Effector memory CD4-positive, alpha-beta T cell (primary cell): Measurements from ENCODE around the gene LTBP1.

Experiments used
- DNase-seq, 3 donors: peaks; one replicate each; pipeline ENCODE4 v3.0.0-alpha.2; 2020
- H3K27ac ChIP-seq: 2 replicates; pipeline ENCODE4 v1.7.0; 2013; ENCODE audit warnings: mild to moderate bottlenecking, low read length, moderate library complexity; ENCODE audit not compliant: insufficient read depth, poor library complexity, severe bottlenecking
- H3K27me3 ChIP-seq: replicated peaks from 2 replicates; pipeline ENCODE4 v1.7.0; 2013; ENCODE audit warnings: mild to moderate bottlenecking, low read length; ENCODE audit not compliant: insufficient read depth, control insufficient read depth, poor library complexity, severe bottlenecking
- H3K36me3 ChIP-seq: 2 replicates; pipeline ENCODE4 v1.7.0; 2013; ENCODE audit warnings: mild to moderate bottlenecking, low read length, moderate library complexity; ENCODE audit not compliant: control insufficient read depth, insufficient read depth
- H3K4me1 ChIP-seq: 2 replicates; pipeline ENCODE4 v1.7.0; 2013; ENCODE audit warnings: low read length, mild to moderate bottlenecking; ENCODE audit not compliant: control insufficient read depth, insufficient read depth, poor library complexity, severe bottlenecking
- H3K4me3 ChIP-seq: 2 replicates; pipeline ENCODE4 v1.7.0; 2013; ENCODE audit warnings: low read length, low read depth, mild to moderate bottlenecking; ENCODE audit not compliant: insufficient read depth, poor library complexity, severe bottlenecking
- H3K9me3 ChIP-seq: 2 replicates; pipeline ENCODE4 v1.7.0; 2013; ENCODE audit warnings: mild to moderate bottlenecking, low read length, moderate library complexity; ENCODE audit not compliant: control insufficient read depth

LTBP1 gene

DNA sequence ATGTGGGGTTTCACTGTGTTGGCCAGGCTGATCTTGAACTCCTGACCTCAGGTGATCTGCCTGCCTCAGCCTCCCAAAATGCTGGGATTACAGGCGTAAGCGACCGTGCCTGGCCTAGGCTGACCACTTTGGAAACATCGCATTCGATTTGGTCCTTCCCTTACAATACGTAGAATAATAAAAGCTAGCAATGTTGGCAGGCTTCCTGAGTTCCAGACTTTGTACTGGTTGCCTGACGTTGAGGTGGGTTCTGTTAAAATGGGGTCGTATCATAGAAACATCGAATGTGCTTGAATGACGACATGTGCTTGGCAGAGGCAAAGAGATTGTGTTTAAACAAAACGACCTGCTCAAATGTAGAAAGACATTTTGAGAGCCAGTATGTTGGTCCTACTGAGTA lies 56.1 kb downstream of the LTBP1 start:
- no peaks in the 10 kb centered on the region for H3K9me3 ChIP-seq
- no peaks in the 10 kb centered on the region for H3K27me3 ChIP-seq
- no peaks in the 10 kb centered on the region for H3K36me3 ChIP-seq
- H3K4me3 ChIP-seq, result no peak overlapping the region
- H3K4me1 ChIP-seq, result no peaks in the 10 kb centered on the region
- no peak for DNase-seq
- H3K27ac ChIP-seq, result no peak overlapping the region

DNA sequence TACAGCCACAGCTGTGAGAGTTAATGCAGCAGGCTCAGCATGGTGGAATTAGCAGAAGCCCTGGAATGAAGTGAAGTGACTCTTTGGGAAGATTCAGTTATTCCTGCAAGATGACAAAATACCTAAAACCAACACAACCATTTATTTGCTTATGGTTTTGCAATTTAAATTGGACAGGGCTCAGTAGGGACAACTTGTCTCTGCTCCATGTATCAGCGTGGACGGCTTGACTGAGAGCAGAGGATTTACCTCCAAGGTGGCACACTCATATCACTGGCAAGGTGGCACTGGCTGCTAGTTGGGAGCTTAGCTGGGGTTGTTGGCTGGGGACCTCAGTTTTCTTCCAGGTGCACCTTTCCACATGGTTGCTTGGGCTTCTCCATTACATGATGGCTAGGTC lies 58.3 kb downstream of the LTBP1 start:
- Histone ChIP-seq H3K4me1 (no peaks in the 10 kb centered on the region), H3K27ac (no peak overlapping the region)

DNA sequence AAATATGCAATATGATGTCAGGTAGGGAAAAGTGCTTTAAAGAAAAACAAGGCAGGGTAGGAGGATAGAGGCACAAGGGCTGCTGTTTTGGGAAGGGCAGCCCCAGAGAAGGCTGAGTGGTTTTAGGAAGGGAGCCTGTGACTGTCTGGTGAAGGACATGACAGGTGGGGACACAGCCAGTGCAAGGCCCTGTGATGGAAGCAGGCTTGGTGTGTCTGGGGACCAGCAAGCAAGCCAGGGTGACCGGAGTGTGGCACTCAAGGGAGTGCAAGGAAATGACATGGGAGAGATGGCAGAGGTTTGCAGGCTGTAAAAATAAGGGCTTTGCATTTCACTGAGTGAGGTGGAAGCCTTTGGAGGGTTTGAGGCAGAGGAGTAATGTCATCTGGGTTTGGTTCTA lies 62.0 kb downstream of the LTBP1 start:
- Histone ChIP-seq H3K4me1 (no peaks in the 10 kb centered on the region), H3K27ac (no peak overlapping the region), H3K36me3 (no peaks in the 10 kb centered on the region), H3K9me3 (no peaks in the 10 kb centered on the region), H3K27me3 (no peaks in the 10 kb centered on the region), H3K4me3 (no peak overlapping the region)
- DNase-seq, result no peak

More for the DNA sequence above, 58.3 kb downstream of the LTBP1 start:
- Histone ChIP-seq H3K4me3 (no peak overlapping the region), H3K27me3 (no peaks in the 10 kb centered on the region), H3K36me3 (no peaks in the 10 kb centered on the region), H3K9me3 (no peaks in the 10 kb centered on the region)
- no peak for DNase-seq

DNA sequence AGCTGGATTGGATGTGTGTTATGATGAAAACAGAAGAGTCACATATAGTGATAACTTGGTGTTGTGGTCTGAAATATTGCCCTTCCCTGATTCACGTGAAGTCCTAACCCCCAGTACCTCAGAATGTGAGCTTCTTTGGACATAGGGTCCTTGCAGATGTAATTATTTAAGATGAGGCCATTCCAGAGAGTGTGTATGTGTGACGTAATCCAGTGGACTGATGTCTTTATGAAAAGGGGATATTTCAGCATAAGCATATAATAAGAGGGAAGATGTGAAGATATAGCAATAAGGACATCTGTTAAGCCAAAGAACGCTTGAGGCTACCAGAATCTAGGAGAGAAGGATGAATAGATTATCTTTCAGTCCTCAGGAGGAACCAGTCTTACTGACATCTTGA lies 62.5 kb downstream of the LTBP1 start:
- no peak overlapping the region for H3K4me3 ChIP-seq
- H3K27ac ChIP-seq, result no peak overlapping the region
- H3K36me3 ChIP-seq, result no peaks in the 10 kb centered on the region
- H3K4me1 ChIP-seq, result no peaks in the 10 kb centered on the region
- no peaks in the 10 kb centered on the region for H3K9me3 ChIP-seq
- H3K27me3 ChIP-seq, result no peaks in the 10 kb centered on the region
- no peak for DNase-seq

DNA sequence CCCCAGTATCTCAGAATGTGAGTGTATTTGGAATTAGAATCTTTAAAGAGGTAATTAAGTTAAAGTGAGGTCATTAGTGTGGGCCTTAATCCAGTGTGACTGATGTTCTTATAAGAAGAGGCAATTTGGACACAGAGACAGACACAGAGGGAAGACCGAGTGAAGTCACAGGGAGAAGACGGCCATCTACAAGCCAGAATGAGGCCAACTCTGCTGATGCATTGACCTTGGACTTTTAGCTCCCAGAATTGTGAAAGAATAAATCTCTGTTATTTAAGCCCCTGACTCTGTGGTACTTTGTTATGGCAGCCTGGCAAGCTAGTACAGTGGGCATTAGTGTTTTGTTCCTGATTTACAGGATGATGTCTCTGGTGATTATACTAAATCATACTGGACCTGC lies 64.6 kb downstream of the LTBP1 start:
- no peaks in the 10 kb centered on the region for H3K36me3 ChIP-seq
- no peaks in the 10 kb centered on the region for H3K9me3 ChIP-seq

DNA sequence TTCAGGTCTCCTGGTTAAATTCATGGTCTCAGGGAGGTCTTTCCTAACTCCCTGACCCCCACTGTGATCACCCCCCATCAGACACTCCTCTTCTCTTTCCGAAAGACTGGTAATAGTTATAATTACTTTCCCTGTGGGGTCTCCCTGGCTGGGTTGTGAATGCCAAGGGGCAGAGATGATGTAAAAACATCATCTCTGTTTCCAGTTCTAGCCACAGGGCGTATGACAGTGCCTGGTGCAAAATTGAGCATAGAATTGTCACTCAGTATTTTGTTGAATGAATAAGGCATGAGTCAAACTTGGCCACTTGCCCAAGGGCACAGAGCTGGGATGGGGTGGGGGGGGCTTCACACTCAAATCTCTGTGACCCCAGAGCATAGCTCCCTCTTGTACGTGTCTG lies 65.2 kb downstream of the LTBP1 start:
- H3K4me3 ChIP-seq, result no peak overlapping the region
- H3K4me1 ChIP-seq, result no peaks in the 10 kb centered on the region

More for the DNA sequence above, 64.6 kb downstream of the LTBP1 start:
- H3K4me3 ChIP-seq, result no peak overlapping the region
- no peak overlapping the region for H3K27ac ChIP-seq
- H3K4me1 ChIP-seq, result no peaks in the 10 kb centered on the region
- no peak for DNase-seq
- H3K27me3 ChIP-seq, result no peaks in the 10 kb centered on the region

DNA sequence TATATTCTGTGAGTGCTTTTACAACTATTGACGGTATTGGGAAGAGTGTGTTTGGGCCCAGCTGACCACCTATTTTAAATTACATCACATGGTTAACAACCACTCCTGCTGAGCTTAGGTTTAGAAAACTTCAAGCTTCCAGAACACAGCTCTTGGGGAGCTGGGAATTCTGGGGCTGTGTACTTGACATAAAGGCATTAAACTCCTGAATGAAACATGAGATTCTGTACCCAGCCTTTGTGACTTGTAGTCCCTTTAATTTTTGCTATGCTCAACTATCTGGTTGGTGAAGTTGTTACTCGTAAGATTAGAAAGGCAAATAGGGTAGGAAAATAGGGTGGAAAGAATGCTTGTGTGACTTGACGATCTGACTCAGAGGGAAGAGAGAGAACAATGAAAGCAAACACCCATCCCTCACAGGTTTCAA lies 66.9 kb downstream of the LTBP1 start:
- no peaks in the 10 kb centered on the region for H3K27me3 ChIP-seq
- H3K27ac ChIP-seq, result no peak overlapping the region
- H3K9me3 ChIP-seq, result no peaks in the 10 kb centered on the region
- no peaks in the 10 kb centered on the region for H3K36me3 ChIP-seq
- no peak overlapping the region for H3K4me3 ChIP-seq
- DNase-seq, result no peak
- H3K4me1 ChIP-seq, result no peaks in the 10 kb centered on the region

More for the DNA sequence above, 65.2 kb downstream of the LTBP1 start:
- no peaks in the 10 kb centered on the region for H3K9me3 ChIP-seq
- no peaks in the 10 kb centered on the region for H3K36me3 ChIP-seq
- no peak for DNase-seq
- H3K27ac ChIP-seq, result no peak overlapping the region
- H3K27me3 ChIP-seq, result no peaks in the 10 kb centered on the region

DNA sequence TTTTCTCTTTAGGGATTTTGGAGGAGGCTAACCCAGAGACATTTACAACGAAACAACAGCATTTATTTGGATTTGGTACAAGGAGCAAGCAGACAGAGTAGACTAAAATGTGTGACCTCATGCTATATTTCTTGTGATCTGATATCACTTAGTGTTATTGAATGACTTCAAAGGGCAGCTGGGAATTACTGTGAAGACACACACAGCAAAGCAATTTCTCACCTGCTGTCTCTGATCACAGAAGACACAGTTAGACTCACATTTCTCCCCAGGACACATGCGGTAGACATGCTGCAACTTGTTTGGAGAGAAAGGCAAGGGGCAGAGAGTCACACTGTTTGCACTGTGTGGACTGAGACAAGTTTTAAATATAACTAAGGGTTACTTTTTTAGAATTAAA lies 67.5 kb downstream of the LTBP1 start:
- Histone ChIP-seq H3K9me3 (no peaks in the 10 kb centered on the region), H3K4me3 (no peak overlapping the region), H3K27me3 (no peaks in the 10 kb centered on the region), H3K27ac (no peak overlapping the region), H3K4me1 (no peaks in the 10 kb centered on the region), H3K36me3 (no peaks in the 10 kb centered on the region)
- no peak for DNase-seq

DNA sequence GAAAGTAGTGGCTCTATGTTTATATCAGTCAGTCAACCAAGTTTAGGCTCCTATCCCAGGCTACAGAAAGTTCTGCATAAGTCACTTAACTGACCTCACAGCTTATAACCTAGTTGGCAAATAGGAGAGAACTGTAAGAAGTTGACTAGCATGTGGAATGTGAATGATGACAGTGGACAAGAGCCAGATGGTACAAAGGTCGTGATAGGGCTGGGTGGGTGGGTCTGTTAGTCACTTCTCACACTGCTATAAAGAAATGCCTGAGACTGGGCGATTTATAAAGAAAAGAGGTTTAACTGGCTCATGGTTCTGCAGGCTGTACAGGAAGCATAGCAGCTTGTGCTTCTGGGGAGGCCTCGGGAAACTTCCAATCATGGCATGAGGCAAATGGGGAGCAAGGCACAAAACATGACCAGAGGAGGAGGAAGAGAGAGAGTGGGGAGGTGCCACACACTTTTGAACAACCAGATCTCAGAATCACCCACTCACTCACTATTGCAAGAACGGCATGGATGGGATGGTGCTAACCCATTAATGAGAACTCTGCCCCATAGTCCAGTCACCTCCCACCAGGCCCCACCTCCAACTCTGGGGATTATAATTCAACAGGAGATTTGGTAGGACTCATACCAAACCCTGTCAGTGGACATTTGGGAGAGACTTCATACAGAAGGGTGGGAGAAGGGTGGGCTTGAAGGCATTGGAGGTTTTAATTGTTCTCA lies 68.8 kb downstream of the LTBP1 start:
- no peak for DNase-seq
- no peaks in the 10 kb centered on the region for H3K9me3 ChIP-seq
- no peak overlapping the region for H3K27ac ChIP-seq
- H3K4me3 ChIP-seq, result no peak overlapping the region
- H3K4me1 ChIP-seq, result no peaks in the 10 kb centered on the region
- no peaks in the 10 kb centered on the region for H3K27me3 ChIP-seq
- no peaks in the 10 kb centered on the region for H3K36me3 ChIP-seq

DNA sequence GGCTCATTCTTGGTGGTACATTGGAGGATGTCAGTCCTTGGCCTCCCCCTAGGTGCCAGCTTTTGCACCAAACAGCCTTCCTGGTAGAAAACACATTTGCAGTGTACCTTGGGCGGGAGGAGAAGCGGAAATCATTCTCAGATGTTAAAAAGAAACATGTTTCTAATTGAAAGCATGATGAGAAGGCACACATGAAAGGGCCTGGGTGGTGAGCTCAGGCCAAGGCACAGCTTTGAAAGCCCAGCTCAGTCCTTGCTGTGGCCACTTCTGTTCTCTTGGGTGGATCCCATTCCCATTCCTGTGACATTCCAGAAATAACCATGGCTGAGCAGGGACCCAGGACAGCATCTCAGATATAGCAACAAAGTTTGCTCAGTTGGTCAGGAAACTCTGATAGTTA lies 71.5 kb downstream of the LTBP1 start:
- Histone ChIP-seq H3K9me3 (no peaks in the 10 kb centered on the region), H3K4me3 (no peak overlapping the region), H3K27ac (no peak overlapping the region), H3K36me3 (no peaks in the 10 kb centered on the region), H3K27me3 (peaks cover 3% of the 10 kb centered on the region), H3K4me1 (no peaks in the 10 kb centered on the region)
- no peak for DNase-seq
